Vagina (tissue), 2 donors: ENCODE results near the gene CFAP20.

ENCODE experiments used
- POLR2A ChIP-seq, 2 donors: fragments of 450-650 bp; IDR thresholded peaks; one replicate each; pipeline ENCODE4 v1.6.1; 2017; ENCODE audit warnings: antibody characterized with exemption in 2 of 2, mild to moderate bottlenecking in 2 of 2, moderate library complexity in 2 of 2
- POLR2AphosphoS5 ChIP-seq, 2 donors: sonication (generic); formaldehyde crosslinking; IDR thresholded peaks; one replicate each; pipeline ENCODE4 v1.9.0; 2017; ENCODE audit warnings: antibody characterized with exemption in 2 of 2, mild to moderate bottlenecking in 2 of 2, low read depth in 1 of 2; ENCODE audit not compliant: insufficient read depth in 1 of 2
- TF ChIP-seq, protein P1 (sequence below), 3 experiments: fragments of 450-650 bp in 2 of 3; fragments of 200-600 bp in 1 of 3; sonication (generic) in 1 of 3; IDR thresholded peaks; one replicate each; pipeline ENCODE4 v1.5.1; 2017 to 2019; ENCODE audit warnings: antibody characterized with exemption in 3 of 3, mild to moderate bottlenecking in 2 of 3, moderate library complexity in 2 of 3

DNA sequence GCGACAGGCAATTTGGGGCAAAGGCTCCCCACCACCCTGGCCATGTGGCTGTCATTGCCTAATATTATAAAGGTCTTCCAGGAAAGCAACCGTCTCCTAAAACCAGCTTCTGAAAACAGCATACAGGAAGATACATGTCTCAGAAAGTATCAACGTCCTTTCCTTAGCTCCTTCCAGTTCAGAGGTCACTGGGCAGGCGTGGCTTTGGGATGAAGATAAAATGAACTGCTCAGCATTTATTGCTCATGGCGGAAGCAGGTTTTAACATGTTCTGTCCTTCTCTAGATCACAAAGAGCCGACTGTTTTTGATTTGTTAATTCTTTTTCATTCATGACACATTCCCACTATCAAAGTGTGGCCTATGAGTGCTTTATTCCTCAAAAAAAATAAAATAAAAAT is 8.0 kb downstream of the CFAP20 start:
- TF ChIP-seq, protein P1, sequence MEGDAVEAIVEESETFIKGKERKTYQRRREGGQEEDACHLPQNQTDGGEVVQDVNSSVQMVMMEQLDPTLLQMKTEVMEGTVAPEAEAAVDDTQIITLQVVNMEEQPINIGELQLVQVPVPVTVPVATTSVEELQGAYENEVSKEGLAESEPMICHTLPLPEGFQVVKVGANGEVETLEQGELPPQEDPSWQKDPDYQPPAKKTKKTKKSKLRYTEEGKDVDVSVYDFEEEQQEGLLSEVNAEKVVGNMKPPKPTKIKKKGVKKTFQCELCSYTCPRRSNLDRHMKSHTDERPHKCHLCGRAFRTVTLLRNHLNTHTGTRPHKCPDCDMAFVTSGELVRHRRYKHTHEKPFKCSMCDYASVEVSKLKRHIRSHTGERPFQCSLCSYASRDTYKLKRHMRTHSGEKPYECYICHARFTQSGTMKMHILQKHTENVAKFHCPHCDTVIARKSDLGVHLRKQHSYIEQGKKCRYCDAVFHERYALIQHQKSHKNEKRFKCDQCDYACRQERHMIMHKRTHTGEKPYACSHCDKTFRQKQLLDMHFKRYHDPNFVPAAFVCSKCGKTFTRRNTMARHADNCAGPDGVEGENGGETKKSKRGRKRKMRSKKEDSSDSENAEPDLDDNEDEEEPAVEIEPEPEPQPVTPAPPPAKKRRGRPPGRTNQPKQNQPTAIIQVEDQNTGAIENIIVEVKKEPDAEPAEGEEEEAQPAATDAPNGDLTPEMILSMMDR (IDR thresholded peaks at IDR 0.05), result no peak
- no peak for TF ChIP-seq POLR2A (IDR thresholded peaks at IDR 0.05)
- no peak for TF ChIP-seq POLR2AphosphoS5 (IDR thresholded peaks at IDR 0.05; ENCODE audit: insufficient read depth in 1 of 2, low read depth in 1 of 2)
